ENCODE measurements around the gene LEMD1.

LEMD1 gene, protein sequence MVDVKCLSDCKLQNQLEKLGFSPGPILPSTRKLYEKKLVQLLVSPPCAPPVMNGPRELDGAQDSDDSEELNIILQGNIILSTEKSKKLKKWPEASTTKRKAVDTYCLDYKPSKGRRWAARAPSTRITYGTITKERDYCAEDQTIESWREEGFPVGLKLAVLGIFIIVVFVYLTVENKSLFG

DNA sequence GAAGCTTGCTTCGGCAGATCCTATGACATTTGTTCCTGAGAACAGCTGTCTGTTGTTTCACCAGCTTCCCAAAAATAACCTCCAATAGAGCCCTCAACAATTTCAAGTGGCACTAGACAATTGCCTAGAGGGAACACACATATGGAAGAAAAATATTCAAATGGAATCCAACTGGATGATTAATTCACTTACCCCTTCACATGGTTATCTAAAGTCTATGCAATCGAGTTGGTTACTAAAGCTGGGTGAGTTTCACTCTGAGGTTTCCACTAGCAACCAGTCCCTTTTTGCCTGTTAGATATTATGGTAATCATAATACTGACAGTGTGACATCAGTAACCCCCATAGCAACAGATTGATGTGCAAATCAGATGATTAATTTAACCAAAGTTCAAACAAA, at the start of gene LEMD1:
LEMD1 (minus strand) TSS at position 259 of the 400 bp plus-strand sequence. CDS start 1,520 bp downstream, outside the sequence.
- Histone ChIP-seq H3K36me3 (ENCODE audit: control insufficient read depth, insufficient read depth, low read length) (no peaks in the 10 kb centered on the region), H3K4me1 (ENCODE audit: control insufficient read depth, insufficient read depth, low read length) (no peaks in the 10 kb centered on the region), H3K9ac (ENCODE audit: low read length) (no peak within 1 kb of the TSS)

DNA sequence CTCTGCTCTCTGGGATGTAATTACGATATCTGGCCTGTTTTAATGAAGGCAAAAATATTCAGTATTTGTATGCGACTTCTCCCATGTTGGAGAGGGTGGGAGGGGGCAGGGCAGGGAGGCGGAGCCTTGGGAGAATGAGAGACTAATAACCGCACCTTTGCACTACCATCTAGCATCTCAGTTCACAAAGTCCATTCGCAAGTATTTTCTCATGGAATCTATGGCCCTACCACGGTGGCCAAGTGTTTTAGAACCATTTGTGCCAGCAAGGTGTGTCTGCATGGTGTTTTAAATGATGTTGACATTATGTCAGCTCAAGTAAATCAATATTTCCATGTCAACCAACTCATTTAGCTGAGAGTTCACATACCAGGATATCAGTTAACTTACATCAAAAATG, 48.3 kb upstream of the LEMD1 start:
- no peaks in the 10 kb centered on the region for H3K27me3 ChIP-seq (ENCODE audit: control insufficient read depth, insufficient read depth, low read length)
- no peaks in the 10 kb centered on the region for H3K9me3 ChIP-seq (ENCODE audit: control insufficient read depth, low read length)
- peaks cover 10% of the 10 kb centered on the region for H3K4me1 ChIP-seq (ENCODE audit: control insufficient read depth, insufficient read depth, low read length)
- H3K9ac ChIP-seq (ENCODE audit: low read length) = no peak overlapping the region
- no peaks in the 10 kb centered on the region for H3K36me3 ChIP-seq (ENCODE audit: control insufficient read depth, insufficient read depth, low read length)
- no peak overlapping the region for H3K4me3 ChIP-seq (ENCODE audit: low read length)

More for the DNA sequence above, at the start of gene LEMD1:
- H3K9me3 ChIP-seq (ENCODE audit: control insufficient read depth, low read length) = no peaks in the 10 kb centered on the region
- H3K4me3 ChIP-seq (ENCODE audit: low read length) = no peak within 1 kb of the TSS
- H3K27me3 ChIP-seq (ENCODE audit: control insufficient read depth, insufficient read depth, low read length) = peaks cover 14% of the 10 kb centered on the region

DNA sequence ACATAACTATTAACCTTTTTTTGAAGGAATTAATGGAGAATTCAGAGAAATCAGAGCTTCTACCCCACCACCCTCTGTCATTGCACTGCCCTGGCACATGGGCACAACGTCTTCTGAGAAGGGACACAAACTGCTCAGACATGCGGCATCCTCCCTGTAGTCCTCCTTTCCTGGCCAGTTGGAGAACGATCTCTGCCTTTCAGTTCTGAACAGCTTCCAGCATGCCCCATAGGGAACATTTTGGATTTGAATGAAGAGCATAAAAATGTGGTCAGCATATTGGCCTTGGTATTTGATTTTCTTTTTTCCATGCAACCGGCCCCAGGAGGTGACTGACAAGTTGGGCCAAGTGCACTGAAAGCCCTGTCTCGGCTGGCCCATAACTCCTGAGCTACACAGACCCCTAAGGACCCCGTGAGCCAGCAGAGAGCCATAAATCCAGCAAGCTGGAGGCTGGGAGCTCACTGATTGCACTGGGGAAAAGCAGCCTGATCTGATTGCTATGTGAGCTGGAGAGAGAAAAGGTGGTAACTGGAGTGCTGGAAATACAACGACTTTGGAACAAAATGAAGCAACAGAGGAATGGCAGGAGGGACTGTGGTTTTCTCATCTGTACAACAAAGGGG, 44.9 kb upstream of the LEMD1 start:
- no peak overlapping the region for H3K9ac ChIP-seq (ENCODE audit: low read length)
- no peaks in the 10 kb centered on the region for H3K9me3 ChIP-seq (ENCODE audit: control insufficient read depth, low read length)
- H3K4me1 ChIP-seq (ENCODE audit: control insufficient read depth, insufficient read depth, low read length) = peaks cover 10% of the 10 kb centered on the region
- H3K4me3 ChIP-seq (ENCODE audit: low read length) = no peak overlapping the region
- no peaks in the 10 kb centered on the region for H3K36me3 ChIP-seq (ENCODE audit: control insufficient read depth, insufficient read depth, low read length)
- no peaks in the 10 kb centered on the region for H3K27me3 ChIP-seq (ENCODE audit: control insufficient read depth, insufficient read depth, low read length)

DNA sequence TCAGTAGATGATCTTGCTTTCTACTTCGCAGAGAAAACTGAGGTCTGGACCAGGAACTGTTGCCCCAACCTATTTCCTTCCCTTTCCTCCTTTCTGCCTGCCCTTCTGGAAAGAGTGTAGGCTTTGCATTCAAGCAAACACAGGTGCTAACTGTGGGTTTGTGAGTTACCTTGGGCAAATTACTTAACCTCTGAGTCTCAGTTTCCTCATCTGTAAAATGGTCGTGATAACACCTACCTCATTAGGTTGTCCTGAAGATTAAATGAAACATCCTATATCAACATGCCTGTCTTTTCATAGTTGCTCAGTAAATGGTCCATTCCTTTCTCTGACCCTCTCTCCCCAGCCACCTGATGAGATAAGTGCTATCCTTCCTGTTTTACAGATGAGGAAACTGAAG, 43.5 kb upstream of the LEMD1 start:
- Histone ChIP-seq H3K36me3 (ENCODE audit: control insufficient read depth, insufficient read depth, low read length) (no peaks in the 10 kb centered on the region), H3K27me3 (ENCODE audit: control insufficient read depth, insufficient read depth, low read length) (no peaks in the 10 kb centered on the region), H3K4me3 (ENCODE audit: low read length) (no peak overlapping the region), H3K9me3 (ENCODE audit: control insufficient read depth, low read length) (no peaks in the 10 kb centered on the region), H3K9ac (ENCODE audit: low read length) (no peak overlapping the region), H3K4me1 (ENCODE audit: control insufficient read depth, insufficient read depth, low read length) (peaks cover 10% of the 10 kb centered on the region)

DNA sequence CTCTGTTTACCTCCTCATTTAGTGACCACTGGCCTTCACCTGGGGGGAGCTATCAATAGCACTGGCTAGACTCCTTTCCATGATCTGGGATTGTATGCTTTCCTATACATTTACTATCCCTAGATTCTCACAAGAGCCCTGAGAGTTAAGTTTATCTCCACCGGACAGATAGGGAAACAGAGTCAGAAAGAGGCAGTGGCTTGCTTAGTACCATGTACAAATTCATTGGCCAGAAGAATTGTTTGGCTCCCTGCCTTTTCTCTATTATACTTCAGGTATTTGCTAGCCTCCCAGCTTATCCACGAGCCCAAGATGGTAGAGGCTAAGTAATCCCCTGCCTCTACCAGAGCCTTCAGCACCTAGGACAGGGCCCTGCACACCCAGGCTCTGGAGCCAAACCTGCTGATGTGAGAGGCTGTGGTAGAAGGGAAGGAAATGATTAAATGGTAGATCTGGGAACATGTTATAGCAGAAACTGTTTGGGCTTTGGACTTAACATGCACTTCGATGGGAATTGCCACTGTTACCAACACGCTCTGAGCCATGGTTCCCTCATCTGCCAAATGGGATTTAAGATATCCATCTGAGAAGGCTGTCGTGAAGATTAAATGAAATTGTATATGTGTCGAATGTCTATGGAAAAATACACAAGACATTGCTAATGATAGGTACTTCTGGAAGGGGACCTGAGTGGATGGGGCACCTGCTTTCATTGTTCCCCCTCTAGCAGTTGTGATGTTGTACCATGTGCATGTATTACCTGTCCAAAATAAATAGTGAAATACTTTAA, 37.1 kb upstream of the LEMD1 start:
- Histone ChIP-seq H3K9me3 (ENCODE audit: control insufficient read depth, low read length) (no peaks in the 10 kb centered on the region), H3K9ac (ENCODE audit: low read length) (no peak overlapping the region), H3K4me3 (ENCODE audit: low read length) (no peak overlapping the region), H3K36me3 (ENCODE audit: control insufficient read depth, insufficient read depth, low read length) (no peaks in the 10 kb centered on the region), H3K4me1 (ENCODE audit: control insufficient read depth, insufficient read depth, low read length) (peaks cover 15% of the 10 kb centered on the region), H3K27me3 (ENCODE audit: control insufficient read depth, insufficient read depth, low read length) (peaks cover 55% of the 10 kb centered on the region)

DNA sequence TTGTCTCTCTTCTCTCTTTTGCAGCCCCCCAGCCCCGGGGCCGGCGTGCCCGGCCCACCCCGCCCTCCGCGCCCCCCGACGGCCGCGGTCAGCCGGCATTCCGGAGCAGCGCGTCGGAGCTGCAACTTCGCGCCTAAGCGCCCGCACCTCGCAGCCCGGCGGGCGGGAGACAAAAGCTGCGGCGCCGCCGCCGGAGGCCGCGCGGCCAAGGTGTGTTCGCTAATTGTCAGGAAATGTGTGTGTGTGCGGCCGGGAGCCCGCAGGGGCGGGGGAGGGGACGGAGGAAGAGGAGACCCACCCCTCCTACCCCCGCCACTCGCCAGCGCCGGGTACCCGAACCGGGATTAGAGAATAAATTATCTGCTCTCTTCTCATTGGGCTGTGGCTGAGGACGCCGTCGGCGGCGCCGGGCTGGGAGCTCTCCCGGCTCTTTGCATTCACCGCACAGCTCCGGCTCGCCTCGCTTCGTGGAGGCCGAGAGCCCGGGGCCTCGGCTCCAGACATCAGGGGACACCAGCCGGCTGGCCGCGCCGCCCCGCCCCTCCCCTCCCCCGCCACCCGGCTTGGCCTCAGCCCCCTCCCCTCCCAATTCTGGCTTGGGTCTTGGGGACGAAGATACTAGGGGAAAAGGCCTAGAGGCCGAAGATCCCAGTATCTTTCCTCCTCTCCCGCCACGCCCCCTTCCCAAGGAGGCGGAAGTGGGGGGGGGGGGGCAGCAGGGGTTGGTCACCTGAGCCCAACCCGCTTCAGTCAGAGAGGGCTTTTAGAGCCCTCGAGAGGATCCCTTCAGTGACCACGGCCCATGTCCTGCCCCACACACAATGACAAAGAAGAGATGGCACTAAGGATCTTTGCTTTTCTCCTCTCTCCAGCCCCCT, 35.3 kb upstream of the LEMD1 start:
- H3K4me3 ChIP-seq (ENCODE audit: low read length) = no peak overlapping the region
- peaks cover 21% of the 10 kb centered on the region for H3K4me1 ChIP-seq (ENCODE audit: control insufficient read depth, insufficient read depth, low read length)
- H3K36me3 ChIP-seq (ENCODE audit: control insufficient read depth, insufficient read depth, low read length) = no peaks in the 10 kb centered on the region
- H3K27me3 ChIP-seq (ENCODE audit: control insufficient read depth, insufficient read depth, low read length) = peaks cover 74% of the 10 kb centered on the region
- no peaks in the 10 kb centered on the region for H3K9me3 ChIP-seq (ENCODE audit: control insufficient read depth, low read length)
- no peak overlapping the region for H3K9ac ChIP-seq (ENCODE audit: low read length)

DNA sequence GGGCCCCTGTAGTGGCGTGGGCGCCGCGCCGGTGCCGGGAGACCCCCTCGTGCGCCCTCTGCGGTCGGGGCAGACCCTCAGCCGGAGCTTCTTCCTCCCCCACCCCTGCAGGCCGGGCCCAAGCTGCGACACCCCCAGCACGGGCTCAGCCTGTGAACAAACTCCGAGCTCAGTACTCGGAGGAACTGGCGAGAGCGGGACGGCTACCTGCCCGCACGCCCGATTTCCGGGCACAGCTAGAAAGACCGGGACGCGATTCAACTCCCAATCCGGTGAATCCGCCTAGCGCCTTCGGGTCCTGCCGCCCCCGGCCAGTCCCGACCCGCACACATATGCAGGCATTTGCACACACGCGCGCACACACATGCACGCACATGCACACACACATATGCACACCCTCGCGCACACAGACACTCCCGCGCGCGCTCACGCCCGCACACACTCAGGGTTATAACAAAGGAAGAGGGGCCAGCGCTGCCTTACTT, 34.6 kb upstream of the LEMD1 start:
- no peak overlapping the region for H3K4me3 ChIP-seq (ENCODE audit: low read length)
- no peaks in the 10 kb centered on the region for H3K36me3 ChIP-seq (ENCODE audit: control insufficient read depth, insufficient read depth, low read length)
- no peaks in the 10 kb centered on the region for H3K9me3 ChIP-seq (ENCODE audit: control insufficient read depth, low read length)
- peaks cover 21% of the 10 kb centered on the region for H3K4me1 ChIP-seq (ENCODE audit: control insufficient read depth, insufficient read depth, low read length)
- no peak overlapping the region for H3K9ac ChIP-seq (ENCODE audit: low read length)
- peaks cover 80% of the 10 kb centered on the region for H3K27me3 ChIP-seq (ENCODE audit: control insufficient read depth, insufficient read depth, low read length)

DNA sequence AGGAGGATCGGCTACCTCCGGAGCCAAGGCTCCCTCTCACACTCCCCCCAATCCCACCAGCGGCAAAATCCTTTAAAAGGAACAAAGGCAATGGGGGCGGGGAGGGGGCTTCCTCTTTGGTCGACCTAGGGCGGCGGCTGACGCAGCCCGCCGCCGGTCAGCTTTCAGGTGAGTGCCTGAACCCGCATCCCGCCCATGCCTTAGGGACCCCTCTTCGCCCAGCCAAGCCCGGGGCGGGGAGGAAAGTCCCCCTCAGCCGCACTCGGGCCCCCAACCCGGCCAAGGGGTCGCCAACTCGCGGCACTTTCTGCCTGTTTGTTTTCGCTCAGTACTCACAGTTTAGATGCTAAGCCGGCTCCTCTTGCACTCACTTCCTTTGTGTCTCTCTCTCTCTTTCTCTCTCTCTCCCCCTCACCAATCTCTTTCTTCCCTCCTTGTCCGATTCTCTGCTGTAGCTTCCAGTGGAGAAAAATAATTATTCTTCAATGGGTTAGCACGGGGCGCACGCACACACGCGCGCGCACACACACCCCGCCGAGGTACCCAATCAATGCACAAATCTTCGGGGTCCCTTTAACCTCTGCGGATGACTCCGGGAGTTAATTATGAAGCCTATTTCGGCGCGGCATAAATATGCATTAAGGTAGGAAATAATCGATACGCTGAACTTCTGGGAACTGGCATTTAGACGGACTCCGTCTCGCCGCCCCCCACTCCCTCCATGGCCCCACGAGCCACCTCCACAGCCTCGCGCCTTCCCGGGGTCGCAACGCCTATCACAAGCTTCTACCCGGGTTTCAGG, 33.9 kb upstream of the LEMD1 start, which contains the start of gene BLACAT1:
BLACAT1 (minus strand) TSS at position 465 of the 802 bp plus-strand sequence.
- Histone ChIP-seq H3K9ac (ENCODE audit: low read length) (no peak within 1 kb of the TSS), H3K4me1 (ENCODE audit: control insufficient read depth, insufficient read depth, low read length) (peaks cover 25% of the 10 kb centered on the region), H3K9me3 (ENCODE audit: control insufficient read depth, low read length) (no peaks in the 10 kb centered on the region), H3K27me3 (ENCODE audit: control insufficient read depth, insufficient read depth, low read length) (peaks cover 86% of the 10 kb centered on the region), H3K36me3 (ENCODE audit: control insufficient read depth, insufficient read depth, low read length) (no peaks in the 10 kb centered on the region), H3K4me3 (ENCODE audit: low read length) (no peak within 1 kb of the TSS)

DNA sequence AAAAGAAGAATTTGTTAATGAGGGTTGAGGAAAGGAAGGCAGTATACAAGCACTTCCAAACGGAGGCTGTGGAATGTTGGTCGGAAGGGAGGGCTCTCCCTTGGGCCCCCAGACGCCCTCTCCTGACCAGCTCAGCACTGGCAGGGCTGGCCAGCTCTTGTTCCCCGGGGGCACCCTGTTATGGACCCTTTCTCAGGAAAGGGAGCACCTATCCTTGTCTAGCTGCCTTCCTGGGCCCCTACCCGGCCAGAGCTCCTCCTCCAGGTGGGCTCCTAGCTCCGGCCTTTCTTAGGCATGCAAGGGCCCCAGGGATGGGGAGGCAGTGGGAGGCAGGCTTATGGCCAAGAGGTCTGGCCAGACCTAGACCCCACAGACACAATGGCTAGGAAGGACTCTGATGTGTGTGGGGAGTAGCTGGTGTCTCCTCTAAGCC, 33.1 kb upstream of the LEMD1 start:
- peaks cover 31% of the 10 kb centered on the region for H3K4me1 ChIP-seq (ENCODE audit: control insufficient read depth, insufficient read depth, low read length)
- H3K36me3 ChIP-seq (ENCODE audit: control insufficient read depth, insufficient read depth, low read length) = no peaks in the 10 kb centered on the region
- no peak overlapping the region for H3K9ac ChIP-seq (ENCODE audit: low read length)
- peaks cover 90% of the 10 kb centered on the region for H3K27me3 ChIP-seq (ENCODE audit: control insufficient read depth, insufficient read depth, low read length)
- no peaks in the 10 kb centered on the region for H3K9me3 ChIP-seq (ENCODE audit: control insufficient read depth, low read length)
- no peak overlapping the region for H3K4me3 ChIP-seq (ENCODE audit: low read length)

DNA sequence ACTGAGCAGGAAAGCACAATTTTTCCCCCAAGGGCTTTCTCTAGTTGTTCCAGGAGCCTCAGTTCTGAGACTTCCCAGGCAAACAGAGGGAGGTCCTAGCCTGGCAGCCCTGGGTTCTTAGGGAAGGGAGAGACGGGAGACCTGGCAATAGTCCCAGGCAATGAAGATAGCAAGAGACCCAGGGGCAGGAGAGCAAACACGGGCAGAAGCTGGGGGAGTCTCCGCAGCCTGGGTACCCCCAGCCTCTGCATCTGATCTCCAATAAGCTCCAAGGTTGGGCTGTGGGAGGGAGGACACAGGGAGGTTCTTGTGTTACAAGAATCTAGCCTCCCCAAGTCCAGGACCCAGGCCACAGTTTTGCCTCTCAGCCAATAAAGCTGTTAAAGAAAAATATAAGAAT, 31.6 kb upstream of the LEMD1 start:
- no peak overlapping the region for H3K4me3 ChIP-seq (ENCODE audit: low read length)
- no peaks in the 10 kb centered on the region for H3K36me3 ChIP-seq (ENCODE audit: control insufficient read depth, insufficient read depth, low read length)
- H3K9me3 ChIP-seq (ENCODE audit: control insufficient read depth, low read length) = no peaks in the 10 kb centered on the region
- peaks cover 42% of the 10 kb centered on the region for H3K4me1 ChIP-seq (ENCODE audit: control insufficient read depth, insufficient read depth, low read length)
- H3K27me3 ChIP-seq (ENCODE audit: control insufficient read depth, insufficient read depth, low read length) = peaks cover 81% of the 10 kb centered on the region
- no peak overlapping the region for H3K9ac ChIP-seq (ENCODE audit: low read length)

DNA sequence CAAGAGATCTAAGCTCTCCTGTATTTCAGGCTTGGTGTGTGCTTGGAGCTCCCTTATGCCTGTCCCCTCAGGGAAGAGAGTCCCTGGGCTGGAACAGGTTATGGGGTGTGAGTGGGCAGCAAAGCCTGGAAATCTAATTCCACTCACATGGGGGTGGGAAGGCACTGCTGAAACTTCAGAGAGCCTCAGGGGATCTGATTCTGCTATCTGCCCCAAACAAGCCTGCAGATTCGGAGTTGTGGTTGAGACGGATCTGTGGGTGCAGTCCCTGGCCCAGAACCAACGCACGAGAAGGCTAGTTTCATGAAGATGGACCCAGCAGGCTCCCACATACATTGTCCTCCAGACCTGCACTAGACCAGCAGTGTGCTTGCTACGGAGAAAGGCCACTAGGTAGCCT, 31.1 kb upstream of the LEMD1 start:
- H3K4me1 ChIP-seq (ENCODE audit: control insufficient read depth, insufficient read depth, low read length) = peaks cover 46% of the 10 kb centered on the region
- H3K9me3 ChIP-seq (ENCODE audit: control insufficient read depth, low read length) = no peaks in the 10 kb centered on the region
- H3K9ac ChIP-seq (ENCODE audit: low read length) = no peak overlapping the region
- H3K27me3 ChIP-seq (ENCODE audit: control insufficient read depth, insufficient read depth, low read length) = peaks cover 76% of the 10 kb centered on the region
- no peak overlapping the region for H3K4me3 ChIP-seq (ENCODE audit: low read length)
- H3K36me3 ChIP-seq (ENCODE audit: control insufficient read depth, insufficient read depth, low read length) = no peaks in the 10 kb centered on the region

All from mucosa of stomach (tissue), 1 donor.